ENCODE data around the gene ERBB2.
A peak's percentile ranks its signal among the peaks of the same experiment; 100 is the strongest.

ERBB2 gene

GRCh38 chr17:39751637-39752036, 51.8 kb downstream of the ERBB2 start:
- DNase-seq (ENCODE audit: low read depth) = no peak
- TF ChIP-seq CTCF (conservative IDR thresholded peaks at IDR 0.05; ENCODE audit: low read depth, low read length) = no peak
- H3K4me3 ChIP-seq (ENCODE audit: low read length) = no peak overlapping the region

GRCh38 chr17:39752241-39752881, 52.5 kb downstream of the ERBB2 start:
- no peak overlapping the region for H3K4me3 ChIP-seq (ENCODE audit: low read length)
- TF ChIP-seq CTCF (conservative IDR thresholded peaks at IDR 0.05; ENCODE audit: low read depth, low read length) = no peak
- no peak for DNase-seq (ENCODE audit: low read depth)

DNA sequence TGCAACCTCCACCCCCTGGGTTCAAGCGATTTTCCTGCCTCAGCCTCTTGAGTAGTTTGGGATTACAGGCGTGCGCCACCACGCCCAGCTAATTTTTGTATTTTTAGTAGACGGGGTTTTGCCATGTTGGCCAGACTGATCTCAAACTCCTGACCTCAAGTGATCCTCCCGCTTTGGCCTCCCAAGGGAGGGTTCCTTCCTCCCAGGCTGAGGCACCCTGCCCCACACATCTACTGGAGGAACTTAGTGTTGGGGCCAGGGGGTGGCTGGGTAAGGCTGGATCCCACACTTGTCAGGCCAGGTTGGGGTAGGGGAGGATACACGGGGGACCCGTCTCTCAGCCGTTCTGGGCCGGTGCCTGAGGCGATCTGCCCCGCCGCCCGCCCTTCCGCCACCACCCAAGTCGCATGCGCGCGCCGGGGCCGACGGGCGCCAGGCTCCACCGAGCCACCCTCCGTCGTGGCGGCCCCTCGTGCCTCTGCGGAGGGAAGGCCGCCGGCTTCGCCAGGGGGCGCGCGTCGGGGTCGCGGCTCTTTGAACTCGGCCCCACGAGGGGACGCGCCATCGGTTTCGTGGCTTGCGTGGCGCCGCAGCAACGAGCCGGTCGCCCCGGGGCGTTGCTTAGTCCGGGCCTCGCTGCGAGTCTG, 53.8 kb downstream of the ERBB2 start:
- no peak for TF ChIP-seq CTCF (conservative IDR thresholded peaks at IDR 0.05; ENCODE audit: low read depth, low read length)
- H3K4me3 ChIP-seq (ENCODE audit: low read length) = peak overlapping the region; percentile 38
- no peak for DNase-seq (ENCODE audit: low read depth)

DNA sequence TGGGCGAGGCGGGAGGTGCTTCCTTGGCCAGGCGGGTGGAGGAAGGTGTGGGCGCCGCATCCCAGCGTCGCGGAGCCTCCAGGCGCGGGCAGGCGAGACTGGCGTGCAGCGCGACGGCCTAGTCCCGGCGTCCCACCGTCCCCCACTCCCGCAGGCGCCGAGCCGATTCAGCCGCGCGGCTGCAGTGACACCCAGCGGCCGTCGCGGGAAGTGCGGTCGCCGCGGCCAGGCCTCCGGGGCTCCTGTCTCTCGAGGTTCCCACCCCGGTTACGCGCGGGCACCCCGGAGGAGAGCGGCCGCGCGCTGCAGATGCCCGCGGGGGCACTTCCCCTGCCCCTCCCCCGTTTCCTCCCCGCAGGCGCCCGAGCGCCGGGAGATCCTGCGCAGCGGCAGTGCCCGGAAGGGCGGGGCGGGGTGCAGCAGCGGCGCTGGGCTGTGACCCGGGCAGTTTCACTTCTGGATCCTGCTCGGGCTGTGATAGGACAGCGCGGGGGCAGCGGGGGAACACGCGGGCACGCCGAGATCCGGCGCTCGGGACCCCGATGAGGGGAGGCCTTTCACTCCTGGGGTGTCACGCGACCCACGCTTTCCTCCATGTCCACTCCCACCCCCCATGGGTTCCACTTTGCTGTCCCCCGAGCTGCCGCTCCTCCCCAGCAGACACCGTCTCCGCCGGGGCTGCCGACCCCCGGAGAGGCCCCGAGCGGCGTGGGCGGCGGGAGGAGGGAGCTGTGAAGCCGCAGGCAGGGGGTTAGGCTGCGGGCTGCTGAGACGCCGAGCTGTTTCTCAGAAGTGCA, 54.5 kb downstream of the ERBB2 start:
- peak overlapping the region; percentile 59 for H3K4me3 ChIP-seq (ENCODE audit: low read length)
- TF ChIP-seq CTCF (conservative IDR thresholded peaks at IDR 0.05; ENCODE audit: low read depth, low read length) = peak; percentile 68
- no peak for DNase-seq (ENCODE audit: low read depth)

GRCh38 chr17:39754958-39755553, 55.2 kb downstream of the ERBB2 start:
- no peak for DNase-seq (ENCODE audit: low read depth)
- H3K4me3 ChIP-seq (ENCODE audit: low read length) = peak overlapping the region; percentile 59
- TF ChIP-seq CTCF (conservative IDR thresholded peaks at IDR 0.05; ENCODE audit: low read depth, low read length) = no peak

- no peak for TF ChIP-seq CTCF (conservative IDR thresholded peaks at IDR 0.05; ENCODE audit: low read depth, low read length)
- no peak overlapping the region for H3K4me3 ChIP-seq (ENCODE audit: low read length)
- DNase-seq (ENCODE audit: low read depth) = no peak
These were observed 55.9 kb downstream of the ERBB2 start for GRCh38 chr17:39755554-39756379.

Data from retinal pigment epithelial cell (primary cell).